Liver (tissue), 3 donors: Measurements from ENCODE around the gene PER2.

Source experiments
- ATF3 ChIP-seq: IDR thresholded peaks from 2 replicates; pipeline ENCODE4 v1.6.1; 2016; ENCODE audit warnings: antibody characterized with exemption
- CTCF ChIP-seq: fragments of 150-350 bp; IDR thresholded peaks from 2 replicates; pipeline ENCODE4 v1.5.1; 2017; ENCODE audit warnings: improper control_type of control experiment, low read depth, low read length; ENCODE audit not compliant: missing input control
- EGR1 ChIP-seq, 2 donors: IDR thresholded peaks; 2 replicates each; pipeline ENCODE4 v1.6.1; 2016 to 2018; ENCODE audit warnings: antibody characterized with exemption in 2 of 2, low read depth in 2 of 2
- JUND ChIP-seq, 2 donors: IDR thresholded peaks; 2 replicates each; pipeline ENCODE4 v1.6.1; 2016; ENCODE audit warnings: antibody characterized with exemption in 2 of 2
- MAX ChIP-seq: IDR thresholded peaks from 2 replicates; pipeline ENCODE4 v1.6.1; 2016; ENCODE audit warnings: antibody characterized with exemption
- SP1 ChIP-seq: IDR thresholded peaks from 2 replicates; pipeline ENCODE4 v1.6.1; 2018; ENCODE audit warnings: antibody characterized with exemption, mild to moderate bottlenecking
- TAF1 ChIP-seq: conservative IDR thresholded peaks from 2 replicates; pipeline ENCODE4 v1.6.1; 2016; ENCODE audit warnings: antibody characterized with exemption, mild to moderate bottlenecking
- YY1 ChIP-seq: IDR thresholded peaks from 2 replicates; pipeline ENCODE4 v1.6.1; 2016; ENCODE audit warnings: antibody characterized with exemption, mild to moderate bottlenecking
- donor health status: healthy.
- donor health status: healthy.

GRCh38 chr2:238285653-238286082, 2.7 kb downstream of the PER2 start:
- TF ChIP-seq CTCF = no peak
- peak in 1 of 2 donors; percentile 77 for TF ChIP-seq EGR1 (IDR thresholded peaks at IDR 0.05; ENCODE audit: low read depth in 2 of 2)
- peak; percentile 73 for TF ChIP-seq ATF3
- peak; percentile 36 for TF ChIP-seq MAX
- peak; percentile 93 for TF ChIP-seq YY1
- TF ChIP-seq JUND (IDR thresholded peaks at IDR 0.05) = peak; percentile 89 to 93
- peak; percentile 73 for TF ChIP-seq SP1
- no peak for TF ChIP-seq TAF1
